ENCODE data around the gene C5orf52. TPM values are rescaled to one million over a fixed set of nuclear protein-coding genes. Genes with fewer than 3 reads are reported as not detected.
A peak's percentile ranks its signal among the peaks of the same experiment; 100 is the strongest.

Gene C5orf52
- polyA plus RNA-seq (ENCODE audit: insufficient read length in 4 of 4): not detected

- peak in 2 of 4 donors; percentile 31 to 44 for DNase-seq (ENCODE audit: low read depth in 4 of 4, low spot score in 3 of 4)
These were observed at the start of gene C5orf52 for GRCh38 chr5:157670662-157671591. Gene C5orf52, plus strand, starts transcription at chr5:157671533. Its CDS starts 82 bp downstream, at chr5:157671615.

- no peak for DNase-seq (ENCODE audit: low read depth in 4 of 4, low spot score in 3 of 4)
These were observed 47.2 kb upstream of the C5orf52 start for GRCh38 chr5:157624144-157624543.

DNA sequence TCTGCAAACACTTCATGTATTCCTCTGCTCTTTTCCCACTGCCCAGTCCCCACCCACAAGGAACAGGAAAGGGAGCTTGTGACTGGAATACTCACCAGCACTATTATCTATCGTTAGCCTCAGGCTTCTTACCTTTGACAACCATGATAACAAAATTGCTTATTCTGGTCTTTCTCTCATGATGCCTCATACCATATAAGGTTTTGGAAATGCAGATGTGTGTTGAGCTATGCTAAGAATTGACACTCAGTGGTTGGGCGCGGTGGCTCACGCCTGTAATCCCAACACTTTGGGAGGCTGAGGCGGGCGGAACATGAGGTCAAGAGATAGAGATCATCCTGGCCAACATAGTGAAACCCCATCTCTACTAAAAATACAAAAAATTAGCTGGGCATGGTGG lies 44.5 kb upstream of the C5orf52 start:
- no peak for DNase-seq (ENCODE audit: low read depth in 4 of 4, low spot score in 3 of 4)

DNA sequence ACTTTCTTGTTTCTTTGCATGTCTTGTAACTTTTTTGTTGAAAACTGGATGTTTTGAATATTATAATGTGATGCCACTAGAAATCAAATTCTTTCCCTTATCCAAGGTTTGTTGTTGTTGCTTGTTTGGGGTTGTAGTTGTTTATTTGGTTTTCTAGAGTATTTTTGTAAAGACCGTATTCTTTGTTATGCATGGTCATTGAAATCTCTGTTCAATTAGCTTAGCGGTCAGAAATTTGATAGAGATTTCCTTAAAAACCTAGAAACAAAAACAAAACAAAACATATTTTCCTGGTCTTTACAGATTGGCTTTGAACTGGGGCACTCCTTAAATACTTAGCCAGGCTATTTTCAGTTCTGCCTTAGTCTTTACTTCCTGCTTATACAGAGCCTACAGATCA lies 41.0 kb upstream of the C5orf52 start:
- DNase-seq (ENCODE audit: low read depth in 4 of 4, low spot score in 3 of 4): no peak

DNA sequence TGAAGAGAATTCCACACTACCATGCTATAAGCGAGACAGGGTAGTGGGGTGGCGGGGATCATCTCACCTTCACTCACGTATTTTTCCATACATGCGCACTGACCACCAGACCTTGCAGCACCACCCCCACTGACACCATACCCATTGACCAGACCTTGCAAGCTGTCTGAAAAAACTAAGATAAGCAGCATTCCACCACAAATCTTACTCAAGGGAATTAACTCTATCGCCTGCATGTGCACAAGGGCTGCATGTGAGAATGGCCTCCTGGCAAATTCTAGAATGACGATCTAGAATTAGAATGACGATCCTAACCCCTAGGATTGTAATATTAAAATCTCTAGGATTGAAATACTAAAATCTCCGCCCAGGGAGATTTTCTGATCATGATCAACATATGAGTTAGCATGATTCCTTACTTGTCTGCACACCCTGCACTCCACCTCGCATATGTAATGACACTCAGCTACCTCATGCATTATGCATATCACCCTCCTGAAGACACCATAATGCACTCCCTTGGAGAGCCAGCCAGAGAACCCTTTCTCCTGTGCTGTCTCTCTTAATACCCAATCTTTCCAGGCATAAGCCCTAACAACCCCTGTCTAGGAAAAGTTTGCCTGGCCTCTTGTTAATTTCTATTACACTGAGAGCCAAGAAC lies 30.8 kb upstream of the C5orf52 start:
- no peak for DNase-seq (ENCODE audit: low read depth in 4 of 4, low spot score in 3 of 4)

DNA sequence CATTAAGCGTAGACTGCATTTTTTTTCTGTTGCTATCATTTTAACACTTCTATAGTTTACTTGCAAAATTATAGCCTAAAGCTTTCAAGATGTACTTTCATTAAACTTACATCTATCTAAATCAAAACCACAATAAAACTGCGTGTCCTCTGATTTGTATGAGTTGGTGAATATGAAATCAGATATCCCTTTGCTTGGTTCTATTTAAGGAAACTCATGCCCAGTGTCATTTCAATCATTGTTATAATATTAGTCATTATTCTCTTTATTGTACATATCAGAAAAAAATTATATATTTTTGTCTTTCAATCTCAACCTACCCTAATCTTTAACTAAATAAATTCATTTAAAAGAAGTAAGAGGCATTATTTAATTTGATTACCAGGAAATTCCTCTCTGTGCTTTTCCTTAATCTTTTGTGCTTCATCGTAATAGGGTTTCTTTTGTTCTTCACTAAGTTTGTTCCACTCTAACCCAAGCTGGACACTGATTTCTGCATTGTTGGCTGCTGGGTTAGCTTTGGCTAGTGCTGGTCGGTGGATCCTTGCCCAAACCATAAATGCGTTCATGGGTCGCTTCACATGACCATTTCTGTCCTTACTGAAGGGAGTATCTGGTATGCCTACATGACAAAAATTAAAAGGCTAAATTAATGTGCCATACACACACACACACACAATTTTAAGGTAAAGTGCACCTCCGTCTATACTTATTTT lies 22.9 kb upstream of the C5orf52 start:
- DNase-seq (ENCODE audit: low read depth in 4 of 4, low spot score in 3 of 4): no peak

DNA sequence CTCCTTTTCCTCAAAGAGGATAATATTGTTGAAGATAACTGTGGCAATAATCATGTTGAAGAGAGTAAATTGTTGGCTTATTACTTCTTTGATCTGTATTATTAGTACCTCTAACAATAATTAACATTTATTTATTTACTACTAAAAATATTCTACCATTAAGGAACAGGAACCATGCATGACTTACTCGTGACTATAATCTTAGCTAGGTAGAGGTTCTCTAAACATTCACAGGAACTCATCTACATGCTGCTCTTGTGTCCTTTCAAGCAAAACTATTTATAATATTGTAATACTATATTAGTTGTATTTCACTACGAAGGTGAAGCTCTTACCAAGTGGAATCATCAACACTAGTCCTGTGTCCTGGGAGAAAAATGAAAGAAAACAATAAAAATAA lies 22.2 kb upstream of the C5orf52 start:
- no peak for DNase-seq (ENCODE audit: low read depth in 4 of 4, low spot score in 3 of 4)

- DNase-seq (ENCODE audit: low read depth in 4 of 4, low spot score in 3 of 4): no peak
These were observed 20.2 kb upstream of the C5orf52 start for GRCh38 chr5:157650991-157651611.

DNA sequence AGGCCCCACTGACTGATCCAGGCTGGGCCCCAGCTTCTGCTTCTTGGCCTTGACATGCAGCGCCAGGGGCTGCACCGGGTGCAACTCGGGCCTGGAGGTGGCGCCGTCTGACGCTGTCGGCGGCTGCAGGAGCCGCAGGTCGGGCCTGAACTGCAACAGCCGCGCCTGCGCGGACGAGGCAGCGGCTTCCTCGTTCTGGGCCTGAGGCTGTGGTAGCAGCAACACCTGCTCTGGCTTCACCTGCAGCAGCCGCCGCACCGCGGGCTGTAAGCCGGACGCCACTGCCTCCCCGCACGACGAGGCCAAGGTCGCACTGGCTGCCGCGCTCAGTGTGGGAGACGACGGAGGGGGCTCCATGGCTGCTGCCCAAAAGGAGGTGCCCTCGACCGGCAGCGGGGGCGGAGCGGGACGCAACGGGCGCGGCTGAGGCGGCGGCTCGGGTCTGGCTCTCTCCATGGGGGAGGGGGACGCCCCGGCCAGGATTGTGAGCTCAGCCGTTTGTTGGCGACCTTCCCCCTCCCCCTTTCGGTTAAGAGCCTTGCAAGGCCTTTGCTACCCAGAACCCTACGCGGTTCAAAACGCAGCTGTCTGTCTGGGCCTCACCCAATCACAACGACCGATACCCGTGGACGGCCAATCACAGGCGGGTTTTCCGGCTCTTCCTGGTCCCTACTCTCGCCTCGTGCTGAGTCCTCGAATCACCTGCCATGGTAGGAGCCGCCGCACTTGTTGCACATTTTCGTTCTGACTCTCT lies 19.5 kb upstream of the C5orf52 start:
- DNase-seq (ENCODE audit: low read depth in 4 of 4, low spot score in 3 of 4): peak in 3 of 4 donors; percentile 38 to 58 (median 57)

DNA sequence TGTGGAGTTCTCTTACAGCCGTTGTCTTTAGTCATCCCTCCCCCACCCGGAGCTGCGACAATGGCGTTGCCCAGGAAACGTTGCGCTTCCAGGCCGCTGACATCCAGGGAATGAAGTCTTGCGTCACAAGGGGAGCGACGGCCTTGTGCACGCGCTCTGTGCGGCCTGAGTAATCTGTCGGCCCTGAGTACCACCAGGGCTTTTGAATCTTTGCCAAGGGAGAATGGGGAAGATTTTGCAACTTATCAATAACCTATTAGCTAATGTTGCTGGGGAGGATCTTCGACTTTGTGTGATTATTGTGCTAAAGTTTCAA lies 19.0 kb upstream of the C5orf52 start, which contains the start of gene SOX30:
Gene SOX30, minus strand, starts transcription at position 62 of the 316 bp plus-strand sequence. CDS start 360 bp downstream, outside the sequence.
- no peak for DNase-seq (ENCODE audit: low read depth in 4 of 4, low spot score in 3 of 4)

DNA sequence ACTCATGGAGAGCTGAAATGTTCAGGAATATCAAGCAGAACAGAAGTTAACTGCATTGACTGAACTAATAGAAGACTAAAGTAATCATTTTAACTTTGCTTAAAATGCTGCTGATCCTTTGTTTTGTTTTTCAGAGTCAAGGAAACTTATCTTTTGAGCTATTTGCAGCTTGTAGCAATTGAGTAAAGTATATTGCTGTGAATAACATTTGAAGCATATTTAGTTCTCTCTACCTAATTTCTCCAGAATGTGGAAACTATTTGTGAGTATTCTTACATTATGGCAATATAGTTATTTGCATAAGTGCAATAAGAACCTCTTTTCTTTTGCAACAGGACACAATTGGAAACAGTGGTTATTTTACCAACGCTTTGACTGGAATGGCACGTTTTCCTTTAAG lies 13.8 kb upstream of the C5orf52 start:
- no peak for DNase-seq (ENCODE audit: low read depth in 4 of 4, low spot score in 3 of 4)

GRCh38 chr5:157658893-157659292 lies 12.4 kb upstream of the C5orf52 start:
- DNase-seq (ENCODE audit: low read depth in 4 of 4, low spot score in 3 of 4): no peak

GRCh38 chr5:157659868-157660660 lies 11.3 kb upstream of the C5orf52 start:
- DNase-seq (ENCODE audit: low read depth in 4 of 4, low spot score in 3 of 4): no peak

- no peak for DNase-seq (ENCODE audit: low read depth in 4 of 4, low spot score in 3 of 4)
These were observed 5.8 kb upstream of the C5orf52 start for GRCh38 chr5:157665467-157666070.

DNA sequence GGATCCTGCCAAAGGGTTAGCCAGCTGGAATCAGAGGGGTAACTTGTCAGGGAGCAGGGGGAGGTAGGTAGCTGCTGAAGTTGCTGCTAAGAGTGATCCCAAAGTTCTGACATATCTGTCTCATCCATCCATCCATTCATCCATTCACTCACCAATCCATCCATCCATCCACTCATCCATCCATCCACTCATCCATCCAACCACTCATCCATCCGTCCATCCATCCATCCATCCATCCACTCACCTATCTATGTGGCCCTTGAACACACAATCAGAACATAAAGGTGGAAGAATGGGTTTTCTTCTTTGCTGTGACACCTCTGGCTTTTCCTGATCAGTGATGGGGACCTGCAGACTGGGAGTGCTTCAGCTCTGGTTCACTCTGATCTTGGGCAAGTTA lies 3.0 kb upstream of the C5orf52 start:
- no peak for DNase-seq (ENCODE audit: low read depth in 4 of 4, low spot score in 3 of 4)

GRCh38 chr5:157669701-157670097 lies 1.6 kb upstream of the C5orf52 start:
- DNase-seq (ENCODE audit: low read depth in 4 of 4, low spot score in 3 of 4): no peak

- DNase-seq (ENCODE audit: low read depth in 4 of 4, low spot score in 3 of 4): no peak
These were observed 428 bp downstream of the C5orf52 start for GRCh38 chr5:157671592-157672330.

DNA sequence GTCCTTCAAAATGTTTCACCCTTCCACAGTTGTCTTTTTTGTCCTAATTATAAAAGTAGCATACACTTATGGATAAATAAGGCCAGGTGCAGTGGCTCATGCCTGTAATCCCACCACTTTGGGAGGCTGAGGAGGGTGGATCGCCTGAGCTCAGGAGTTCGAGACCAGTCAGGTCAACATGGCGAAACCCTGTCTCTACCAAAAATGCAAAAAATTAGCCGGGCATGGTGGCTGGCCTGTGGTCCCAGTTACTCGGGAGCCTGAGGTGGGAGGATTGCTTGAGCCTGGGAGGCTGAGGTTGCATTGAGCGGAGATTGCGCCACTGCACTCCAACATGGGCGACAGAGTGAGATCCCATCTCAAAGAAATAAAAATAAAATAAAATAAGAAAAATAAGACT lies 1.6 kb downstream of the C5orf52 start:
- no peak for DNase-seq (ENCODE audit: low read depth in 4 of 4, low spot score in 3 of 4)
